NOMO-1 treated with DMSO at 0.1 percent for 48 hours (cell line): ENCODE data around the gene MAPKAP1.

Experiments used
- DNase-seq: peaks from one replicate; lab custom pipeline; 2025; ENCODE audit not compliant: unreplicated experiment; lab: John Stamatoyannopoulos, UW

MAPKAP1 gene

DNA sequence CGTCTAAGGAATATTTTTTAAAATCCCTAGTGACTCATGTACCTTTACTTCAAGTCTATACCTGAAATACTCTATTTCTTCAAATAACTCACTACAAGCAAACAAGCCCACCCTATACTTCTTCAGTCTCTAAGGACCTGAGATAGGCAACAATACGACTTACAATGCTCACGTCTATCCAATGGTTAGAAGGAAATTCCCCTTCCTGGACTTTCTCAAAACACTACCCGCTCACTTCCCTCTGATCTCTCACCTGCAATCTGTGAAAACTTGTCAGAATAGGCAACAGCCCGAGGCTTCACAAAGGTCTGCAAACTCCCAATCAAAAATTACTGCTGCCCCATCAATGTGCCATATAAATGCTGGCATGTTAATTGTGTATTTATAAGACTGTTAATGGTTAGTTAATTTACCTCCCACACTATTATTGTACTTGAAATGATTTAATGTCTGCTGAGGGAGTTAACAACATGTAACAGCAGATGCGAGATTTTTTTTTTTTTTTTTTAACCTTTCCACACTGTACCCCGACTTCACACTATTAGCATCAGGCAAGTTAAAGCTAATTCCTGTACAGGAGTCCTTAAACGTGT is 27.3 kb downstream of the MAPKAP1 start:
- DNase-seq, result no peak

DNA sequence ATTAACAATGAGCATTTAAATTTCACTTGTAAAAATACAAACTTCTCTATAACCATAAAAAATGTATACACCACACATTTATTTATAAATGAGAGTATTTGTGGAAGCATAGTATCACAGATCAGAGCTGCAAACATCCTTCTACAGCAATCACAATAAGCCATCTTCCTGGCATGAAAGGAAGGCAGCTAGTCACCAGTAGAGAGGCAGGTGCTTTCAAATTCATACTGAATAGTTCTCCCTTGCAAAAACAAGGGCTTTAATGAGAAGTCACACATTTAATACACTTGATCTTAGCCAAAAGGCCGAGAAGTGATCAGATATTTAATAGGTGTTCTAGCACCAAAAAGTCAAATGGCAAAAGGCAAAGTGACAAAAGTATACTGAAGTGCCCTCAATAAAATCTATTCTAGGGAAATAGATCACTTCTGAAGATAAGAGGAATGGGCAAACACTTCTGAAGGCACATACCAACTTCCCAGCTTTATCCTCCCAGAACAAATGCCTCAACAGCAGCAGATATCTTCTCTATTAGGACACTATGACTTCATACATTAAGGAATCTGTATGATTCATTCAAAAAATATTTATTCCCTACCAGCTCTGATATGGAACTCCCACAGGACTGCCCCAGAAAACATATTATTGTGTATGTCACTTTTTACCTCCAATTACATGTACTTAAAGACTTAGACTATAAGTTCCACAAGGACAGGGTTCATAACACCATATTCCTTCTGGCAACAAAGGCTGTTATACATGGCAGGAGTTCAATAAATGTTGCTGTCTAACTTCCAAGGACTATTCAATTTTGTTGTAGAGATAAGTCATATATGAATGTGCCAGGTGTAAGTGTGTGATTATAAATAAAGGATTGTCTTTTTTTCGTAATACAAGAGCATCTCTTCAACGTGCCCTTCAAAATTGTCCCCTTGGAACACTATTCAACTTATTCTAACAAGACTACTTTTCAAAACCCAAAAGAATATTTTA is 31.7 kb downstream of the MAPKAP1 start:
- DNase-seq, result no peak

DNA sequence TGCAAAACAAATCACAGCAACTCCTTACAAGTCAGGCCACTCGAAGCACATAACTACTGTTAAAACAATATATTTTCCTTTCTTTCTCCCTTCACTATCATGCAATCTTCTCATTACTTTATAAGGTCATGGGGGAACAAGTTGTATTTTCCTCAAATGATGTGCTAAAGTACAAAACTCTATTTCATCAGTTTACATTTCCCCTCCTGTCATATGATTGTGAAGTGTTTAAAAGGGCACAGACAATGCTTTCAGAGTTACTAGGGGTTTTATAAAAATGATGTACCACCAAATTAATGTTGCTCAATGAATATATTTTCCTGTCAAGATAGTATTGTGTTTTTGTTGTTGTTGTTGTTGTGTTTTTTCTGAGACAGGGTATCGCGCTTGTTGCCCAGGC is 34.1 kb downstream of the MAPKAP1 start:
- no peak for DNase-seq

DNA sequence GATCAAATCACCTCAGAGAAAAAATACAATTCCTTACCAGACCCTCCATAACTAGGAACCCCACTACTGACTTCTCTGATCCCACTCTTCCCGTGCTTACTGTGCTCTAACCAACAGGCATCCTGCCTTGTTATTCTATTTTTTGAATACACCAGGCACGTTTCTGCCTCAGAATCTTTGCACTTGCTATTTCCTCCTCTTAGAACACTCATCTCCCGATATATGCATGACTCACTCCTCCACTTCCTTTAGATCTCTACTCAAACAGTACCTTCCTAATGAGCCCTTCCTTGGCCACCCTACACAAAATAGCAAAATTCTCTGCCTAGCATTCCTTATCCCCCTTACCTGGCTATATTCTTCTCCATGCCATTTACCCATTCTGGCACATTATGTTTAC is 43.9 kb downstream of the MAPKAP1 start:
- peak; percentile 50 for DNase-seq

DNA sequence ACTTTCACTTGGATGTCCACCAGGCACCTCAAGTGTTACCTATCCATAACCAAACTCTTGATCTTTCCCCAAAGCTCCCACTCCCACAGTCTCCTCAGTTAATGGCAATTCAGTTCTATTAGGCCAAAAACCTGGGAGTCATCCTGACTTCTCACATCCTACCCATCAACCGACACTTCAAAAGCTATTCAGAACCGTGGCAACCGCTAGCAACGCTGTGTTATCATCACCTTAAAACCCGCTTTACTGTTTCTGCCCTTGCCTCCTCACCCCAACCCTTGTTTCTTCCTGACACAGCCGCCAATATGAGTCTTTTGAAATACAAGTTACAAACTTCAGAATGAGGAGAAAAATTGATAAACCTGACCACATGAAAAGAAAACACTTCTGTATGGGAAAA is 46.5 kb downstream of the MAPKAP1 start:
- no peak for DNase-seq

DNA sequence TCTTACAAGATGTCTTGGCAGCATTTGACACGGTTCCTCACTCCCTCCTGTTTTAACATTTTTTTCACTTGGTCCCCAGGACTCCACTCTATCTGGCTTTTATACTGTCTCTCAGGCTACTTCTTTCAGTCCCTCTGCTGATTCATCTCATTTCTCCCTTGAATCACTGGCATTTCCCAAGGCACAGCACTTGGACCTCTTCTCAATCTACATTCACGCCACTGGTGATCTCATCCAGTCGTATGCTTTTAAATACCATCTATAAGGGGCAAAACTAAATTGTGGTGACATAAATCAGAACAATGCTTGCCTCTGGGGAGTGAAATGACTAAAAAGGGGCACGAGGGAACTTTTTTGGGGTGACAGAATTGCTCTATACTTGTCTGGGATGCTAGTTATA is 47.1 kb downstream of the MAPKAP1 start:
- no peak for DNase-seq

DNA sequence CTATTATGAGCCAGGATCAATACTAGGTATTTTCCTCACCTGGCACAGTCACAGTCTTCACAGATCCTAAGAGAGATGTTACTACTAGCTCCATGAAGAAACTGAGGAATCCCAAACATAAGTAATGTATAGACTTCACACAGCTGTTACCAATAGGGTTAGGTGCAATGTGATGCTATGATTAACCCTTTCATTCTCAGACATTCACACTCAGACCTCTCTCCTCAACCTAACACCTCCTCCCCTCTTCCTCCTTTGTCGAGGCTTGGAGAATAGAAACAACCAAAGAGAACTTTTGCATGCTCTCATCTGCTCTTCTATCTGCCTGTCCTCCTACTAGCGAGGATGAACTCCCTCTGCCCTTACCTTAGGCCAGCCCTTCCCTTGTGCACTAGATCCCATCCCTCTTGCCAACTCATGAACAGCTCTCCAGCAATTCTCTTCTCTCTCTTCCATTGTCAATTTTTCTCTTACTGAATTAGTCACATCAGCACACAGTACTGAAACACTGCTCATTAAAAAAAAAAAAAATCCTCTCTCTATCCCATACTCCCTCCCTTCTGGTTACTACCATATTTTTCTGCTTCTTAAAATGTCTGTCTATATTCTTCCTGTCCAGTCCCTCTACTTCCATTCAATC is 47.7 kb downstream of the MAPKAP1 start:
- DNase-seq, result no peak

DNA sequence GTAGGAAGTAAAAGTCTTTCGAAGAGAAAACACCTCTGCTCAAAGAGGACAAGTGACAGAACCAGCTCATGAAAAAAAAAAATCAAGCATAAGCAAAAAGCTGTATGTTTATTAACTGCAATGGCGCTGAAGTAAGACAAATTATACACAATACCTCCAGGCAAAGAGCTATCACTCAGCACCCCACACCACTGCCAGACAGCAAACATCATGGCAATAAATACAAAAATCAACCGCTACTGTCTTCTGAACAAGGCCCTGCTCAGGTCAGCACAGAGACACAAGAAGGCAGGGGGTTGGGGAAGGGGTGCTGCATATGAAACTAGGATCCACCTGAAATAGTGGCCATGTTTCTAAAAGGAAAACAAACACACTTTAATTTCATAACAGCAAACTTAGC is 50.4 kb downstream of the MAPKAP1 start:
- no peak for DNase-seq

DNA sequence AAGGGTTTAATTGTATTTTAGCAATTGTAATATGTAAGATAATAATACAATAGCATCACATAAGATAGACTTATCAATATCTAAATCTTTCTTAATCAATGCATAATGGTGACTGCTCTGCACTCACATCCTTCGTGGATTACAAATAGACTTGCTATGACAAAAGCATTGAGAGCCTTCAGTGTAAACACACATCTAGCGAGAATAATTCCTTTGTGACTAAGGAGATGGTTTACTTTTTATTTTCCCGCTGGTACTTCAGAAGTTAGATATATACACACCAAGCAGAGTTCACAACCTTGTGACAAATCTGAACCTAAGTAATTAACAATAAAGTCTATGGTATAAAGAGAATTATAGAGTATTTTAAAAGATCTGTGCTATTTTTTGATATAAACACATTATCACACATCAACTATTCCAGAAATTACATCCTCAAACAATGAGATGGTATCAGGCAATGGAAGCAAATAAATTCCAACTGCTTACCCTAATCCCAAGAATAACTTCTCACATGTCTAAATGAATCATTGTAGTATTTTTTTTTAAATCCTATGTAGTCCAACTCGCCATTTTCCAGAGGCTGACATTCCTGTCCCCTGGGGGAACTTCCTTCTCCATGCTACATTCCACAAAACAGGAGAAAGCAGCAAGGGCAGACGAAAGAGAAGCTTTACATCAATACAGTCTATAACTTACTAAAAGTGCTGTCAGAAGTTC is 51.2 kb downstream of the MAPKAP1 start:
- DNase-seq, result no peak

DNA sequence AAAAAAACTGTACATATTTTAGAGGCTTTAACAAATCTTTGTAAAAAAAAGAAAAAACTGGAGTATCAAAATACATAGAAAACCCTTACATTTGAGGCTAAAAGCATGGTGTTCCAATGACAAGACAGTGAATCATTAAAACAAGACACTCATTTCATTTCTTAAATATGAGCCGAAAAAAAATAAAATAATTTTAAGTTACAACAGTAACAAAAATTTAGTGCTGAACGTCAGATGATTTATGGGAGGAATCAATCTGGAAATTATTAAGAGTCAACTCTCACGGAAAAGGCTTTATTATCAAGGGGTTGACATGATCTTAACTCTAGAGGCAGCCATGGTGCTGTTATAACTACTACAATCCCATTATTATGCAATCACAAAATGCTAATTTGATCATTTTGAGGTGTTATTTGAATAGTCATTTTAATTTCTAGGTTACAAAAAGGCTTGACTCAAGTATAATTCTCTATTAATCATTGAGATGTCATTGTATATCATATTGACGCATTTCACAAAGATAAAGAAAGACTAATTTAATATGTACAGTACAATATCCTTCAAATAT is 51.9 kb downstream of the MAPKAP1 start:
- DNase-seq, result no peak

DNA sequence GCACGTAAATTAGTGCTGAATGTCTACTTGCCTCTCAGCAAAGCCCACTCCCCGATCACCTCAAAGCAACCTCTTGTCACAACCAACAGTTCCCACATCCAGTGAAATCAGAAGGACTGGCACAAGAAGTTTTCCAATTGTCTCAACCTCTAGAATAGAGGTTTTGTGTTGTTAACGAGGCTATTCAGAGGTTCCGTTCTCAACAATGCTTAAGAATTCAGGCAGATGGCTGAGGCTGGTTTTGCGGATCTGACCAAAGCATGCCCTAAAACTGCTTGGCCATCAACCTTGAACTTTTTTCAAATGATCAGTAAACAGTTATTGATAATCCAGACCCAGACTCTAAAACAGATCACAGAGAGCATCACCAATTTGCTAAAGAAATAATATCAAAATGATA is 52.9 kb downstream of the MAPKAP1 start:
- DNase-seq, result no peak

DNA sequence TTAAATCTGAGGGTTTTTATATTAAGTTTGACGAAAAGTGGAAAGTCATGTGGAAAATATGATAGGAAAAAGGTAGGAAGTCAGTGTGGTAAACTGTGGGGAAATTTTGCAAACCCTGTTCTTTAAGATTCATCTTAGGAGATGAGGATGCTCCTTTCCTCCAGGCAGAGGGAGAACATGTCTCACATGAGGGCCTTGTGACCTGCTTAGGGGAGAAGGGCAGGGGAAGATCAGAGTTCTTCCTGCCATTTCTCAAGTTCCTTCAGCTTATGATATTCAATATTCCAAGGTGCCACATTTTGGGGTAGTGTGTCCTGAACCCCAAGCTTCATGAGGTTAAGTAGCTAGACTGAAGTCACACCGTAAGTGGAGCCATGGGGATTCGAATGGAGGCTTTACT is 53.7 kb downstream of the MAPKAP1 start:
- no peak for DNase-seq

DNA sequence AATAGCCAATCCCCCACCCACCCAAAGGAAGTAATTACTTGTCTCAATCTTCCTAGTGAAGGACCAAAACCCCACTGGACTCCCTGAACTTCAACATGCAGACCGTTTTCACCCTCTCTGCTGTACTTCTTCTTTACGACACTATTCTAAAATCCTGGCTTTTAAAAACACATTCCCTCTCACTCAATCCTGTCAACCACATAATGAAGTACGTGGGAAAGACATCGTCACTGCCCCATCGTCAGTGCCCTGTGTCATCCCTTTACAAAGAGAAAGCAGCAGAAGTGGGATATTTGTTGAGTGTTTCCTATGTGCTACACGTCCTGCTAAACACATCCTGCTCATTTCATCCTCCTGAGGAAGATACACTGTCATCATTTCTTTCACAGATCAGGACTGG is 54.2 kb downstream of the MAPKAP1 start:
- DNase-seq, result no peak

DNA sequence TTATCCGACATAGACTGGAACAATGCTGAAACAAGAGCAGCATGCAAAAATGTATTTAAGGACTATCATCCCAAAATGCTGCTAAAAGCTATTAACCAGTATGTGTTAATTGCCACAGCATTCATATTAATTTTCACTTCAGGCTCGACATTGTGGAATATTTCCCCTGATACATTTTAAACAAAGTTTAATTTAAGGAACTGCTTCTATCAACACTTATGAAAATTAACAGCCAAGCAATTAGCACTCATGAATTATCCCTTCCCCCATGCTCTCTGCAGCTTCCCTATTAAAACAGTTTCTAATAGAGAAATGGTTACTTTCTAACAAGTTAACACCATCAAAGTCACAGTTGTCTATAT is 54.8 kb downstream of the MAPKAP1 start:
- no peak for DNase-seq

DNA sequence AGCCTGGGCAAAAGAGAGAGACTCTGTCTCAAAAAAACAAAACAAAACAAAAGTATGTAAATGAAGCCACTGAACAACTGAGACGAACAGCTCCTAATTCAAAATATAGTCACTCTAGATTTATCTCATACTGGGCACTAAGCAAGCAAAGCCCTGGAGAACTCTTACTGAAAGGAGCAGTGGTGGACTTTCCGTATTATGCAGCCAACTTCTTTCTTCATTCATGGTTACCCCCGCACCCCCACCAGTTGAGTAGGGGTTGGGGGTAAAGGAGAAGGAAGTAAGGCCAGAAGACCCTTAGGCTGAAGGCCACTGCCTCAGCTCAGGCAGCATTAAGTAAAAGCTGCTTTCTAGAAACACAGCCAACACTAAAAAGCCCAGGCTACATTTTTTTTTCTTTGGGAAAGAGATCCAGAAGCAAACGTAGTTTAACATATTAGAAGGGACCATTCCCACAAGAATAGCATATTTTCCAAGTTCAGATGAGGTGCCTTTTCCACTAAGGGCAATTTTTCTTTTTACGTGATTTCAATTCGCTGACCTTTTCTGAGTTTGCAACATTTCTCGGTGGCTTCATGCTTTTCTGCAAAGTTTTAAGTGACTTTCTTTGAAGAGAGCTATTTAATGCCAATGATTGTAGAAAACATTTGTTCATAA is 55.3 kb downstream of the MAPKAP1 start:
- DNase-seq, result no peak

DNA sequence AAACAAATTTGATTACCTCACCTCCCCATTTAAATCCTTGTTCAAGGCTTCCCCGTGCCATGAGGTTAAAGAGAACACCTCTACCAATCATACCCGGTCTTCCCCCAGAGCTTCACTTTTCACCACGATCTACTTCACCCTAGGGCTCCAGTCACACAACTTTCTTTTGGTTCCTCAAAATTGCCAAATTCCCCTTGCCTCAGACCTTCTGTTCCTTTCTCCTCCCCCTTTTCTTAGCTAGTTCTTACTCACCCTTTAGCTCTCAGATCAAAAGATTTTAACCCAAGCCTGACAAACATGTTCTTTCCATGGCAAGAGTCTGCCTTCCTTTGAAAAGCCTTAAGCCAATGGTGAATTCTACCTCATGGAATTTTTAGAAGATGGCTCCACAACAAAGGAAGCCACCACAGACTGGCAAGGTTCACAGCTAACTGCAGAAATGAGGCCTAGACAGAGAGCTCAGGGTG is 56.7 kb downstream of the MAPKAP1 start:
- DNase-seq, result peak; percentile 94

DNA sequence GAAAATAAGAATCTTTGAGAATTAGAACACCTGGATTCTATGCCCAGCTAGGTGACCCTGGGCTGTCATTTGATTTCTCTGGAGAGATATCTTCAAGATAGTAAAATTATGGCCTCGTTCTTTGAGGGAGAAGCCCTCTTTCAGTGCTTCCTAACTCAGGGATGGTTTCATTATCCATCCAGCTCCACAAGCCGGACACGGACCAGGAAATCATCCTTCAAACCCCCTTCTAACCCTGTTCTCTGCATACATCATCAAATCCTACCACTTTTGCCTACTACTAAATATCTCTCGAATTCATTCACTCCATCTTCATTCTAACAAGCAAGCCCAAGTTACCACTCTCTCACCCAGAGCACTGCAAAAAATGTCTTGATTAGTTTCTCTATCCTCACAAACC is 57.2 kb downstream of the MAPKAP1 start:
- DNase-seq, result no peak

DNA sequence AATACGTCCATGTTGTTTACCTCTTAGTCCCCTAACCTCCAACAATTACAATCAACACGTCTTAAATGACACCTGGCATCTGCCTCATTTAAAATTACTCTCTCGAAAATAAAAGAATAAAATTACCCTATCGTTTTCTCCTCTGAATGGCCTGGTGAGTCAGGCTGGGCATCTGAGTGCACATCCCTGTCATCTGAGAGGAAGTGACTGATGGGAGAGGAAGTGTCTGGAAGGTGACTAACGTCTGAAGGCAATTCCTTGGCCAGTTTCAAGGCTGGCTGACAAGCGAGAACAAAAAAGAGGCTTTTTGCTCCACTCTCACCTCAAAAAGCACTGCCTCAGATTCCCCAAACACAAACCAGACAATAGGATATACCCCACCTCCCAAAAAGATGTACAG is 57.7 kb downstream of the MAPKAP1 start:
- peak; percentile 90 for DNase-seq

DNA sequence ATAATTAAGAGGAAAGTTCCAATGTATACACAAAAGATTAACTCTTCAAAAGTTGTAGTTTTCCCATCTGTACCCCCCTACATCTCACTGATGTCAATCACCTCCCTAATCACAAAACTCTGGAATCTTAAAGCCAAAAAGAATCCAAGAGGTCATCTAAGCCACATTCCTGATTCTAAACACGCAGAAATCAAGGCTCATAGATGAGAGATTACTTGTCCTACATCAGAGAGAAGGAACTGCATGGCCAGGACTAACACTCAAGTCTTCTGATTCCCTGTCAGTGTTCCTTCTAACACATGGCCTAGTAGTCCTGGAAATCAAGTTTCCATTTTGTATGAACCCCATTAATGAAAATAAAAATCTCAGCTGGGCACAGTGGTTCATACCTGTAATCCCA is 58.7 kb downstream of the MAPKAP1 start:
- DNase-seq, result no peak

DNA sequence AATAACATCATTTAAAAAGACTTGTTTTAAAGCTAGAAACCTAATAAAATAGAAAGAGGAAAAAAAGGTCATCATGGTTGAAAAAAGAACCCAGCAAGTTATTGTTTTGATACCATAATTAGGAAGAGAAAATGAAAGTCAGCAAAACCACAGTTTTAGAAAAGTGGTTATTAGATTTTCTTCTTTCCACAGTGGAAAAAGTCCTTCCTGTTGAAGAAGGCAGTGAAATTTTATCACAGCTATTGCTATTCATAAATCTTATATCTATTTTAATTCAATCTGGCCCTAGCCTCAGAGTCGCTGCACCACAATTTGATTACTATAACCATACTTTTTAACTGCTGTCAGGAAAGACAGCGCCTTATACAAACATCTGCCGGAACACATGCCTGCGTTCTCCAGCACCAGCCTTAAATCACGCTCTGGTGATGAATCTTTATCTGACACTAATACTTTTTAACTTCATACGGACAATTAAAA is 60.3 kb downstream of the MAPKAP1 start:
- DNase-seq, result peak; percentile 62
